AG09319 (cell line): Measurements from ENCODE around the gene BCAS1.

Experiments used
- DNase-seq: peaks from one replicate; pipeline ENCODE4 v3.0.0-alpha.2; 2010; ENCODE audit warnings: low read depth; ENCODE audit errors: extremely low read depth
- CTCF ChIP-seq: IDR thresholded peaks from 2 replicates; pipeline ENCODE4 v1.5.1; 2011; ENCODE audit warnings: low read depth, mild to moderate bottlenecking, inconsistent platforms, low read length, moderate library complexity

The BCAS1 gene

GRCh38 chr20:54070187-54070987 is at the start of gene BCAS1:
Gene BCAS1, minus strand, starts transcription at chr20:54070594. Its CDS starts 11,876 bp downstream, at chr20:54058718.
- no peak for DNase-seq

GRCh38 chr20:54119744-54120143 is 49.4 kb upstream of the BCAS1 start:
- no peak for DNase-seq
- TF ChIP-seq CTCF: no peak

More at GRCh38 chr20:54070187-54070987, at the start of gene BCAS1:
- TF ChIP-seq CTCF: no peak

GRCh38 chr20:54118220-54119001 is 48.0 kb upstream of the BCAS1 start:
- no peak for DNase-seq
- no peak for TF ChIP-seq CTCF

GRCh38 chr20:54116550-54117235 is 46.3 kb upstream of the BCAS1 start:
- no peak for TF ChIP-seq CTCF
- no peak for DNase-seq

GRCh38 chr20:54115172-54115854 is 44.9 kb upstream of the BCAS1 start:
- DNase-seq: no peak
- TF ChIP-seq CTCF: no peak

- no peak for DNase-seq
- no peak for TF ChIP-seq CTCF
These were observed 43.7 kb upstream of the BCAS1 start for GRCh38 chr20:54114109-54114508.
